Heart left ventricle (tissue), 16 donors: Measurements from ENCODE around the gene PLPPR3. TPM values are rescaled to one million over a fixed set of nuclear protein-coding genes. Genes with fewer than 3 reads are reported as not detected.

Experiments used
- ATAC-seq, 4 donors: fragments of 200-7000 bp; cut with Tn5 transposase; one replicate each; pipeline ENCODE4 v1.9.1; 2020 to 2022; ENCODE audit warnings: moderate library complexity in 4 of 4, mild to moderate bottlenecking in 3 of 4, moderate number of reproducible peaks in 1 of 4
- DNase-seq, 5 donors: peaks; one replicate each; pipeline ENCODE4 v3.0.0-alpha.2; 2020
- H3K27ac ChIP-seq, 12 donors: fragments of 200-600 bp; sonication (generic) in 4 of 12; one replicate each; pipeline versions ENCODE4 v1.5.0 to v1.8.0; 2016 to 2022; ENCODE audit warnings: mild to moderate bottlenecking in 2 of 12
- H3K27me3 ChIP-seq, 9 donors: fragments of 200-600 bp; sonication (generic) in 2 of 9; one replicate each; pipeline versions ENCODE4 v1.5.1 to v1.8.0; 2016 to 2022; ENCODE audit warnings: mild to moderate bottlenecking in 3 of 9
- H3K36me3 ChIP-seq, 9 donors: fragments of 200-600 bp; sonication (generic) in 2 of 9; one replicate each; pipeline versions ENCODE4 v1.5.0 to v1.8.0; 2018 to 2022; ENCODE audit warnings: mild to moderate bottlenecking in 2 of 9
- H3K4me1 ChIP-seq, 12 donors: fragments of 200-600 bp; sonication (generic) in 4 of 12; one replicate each; pipeline versions ENCODE4 v1.5.0 to v1.8.0; 2016 to 2022; ENCODE audit warnings: mild to moderate bottlenecking in 3 of 12
- H3K4me3 ChIP-seq, 12 donors: fragments of 200-600 bp; sonication (generic) in 4 of 12; one replicate each; pipeline versions ENCODE4 v1.5.0 to v1.8.0; 2017 to 2022; ENCODE audit warnings: mild to moderate bottlenecking in 9 of 12, moderate library complexity in 4 of 12
- H3K9me3 ChIP-seq, 12 donors: fragments of 200-600 bp; sonication (generic) in 4 of 12; one replicate each; pipeline versions ENCODE4 v1.5.0 to v1.8.0; 2016 to 2022; ENCODE audit warnings: mild to moderate bottlenecking in 1 of 12
- POLR2A ChIP-seq, 2 donors: fragments of 450-650 bp; IDR thresholded peaks; one replicate each; pipeline ENCODE4 v1.6.1; 2017; ENCODE audit warnings: antibody characterized with exemption in 2 of 2, mild to moderate bottlenecking in 2 of 2, moderate library complexity in 2 of 2
- whole genome bisulfite sequencing, 4 donors: extraction: QIAGEN DNeasy Blood & Tissue Kit in 2 of 4; methylation state at CpG; one replicate each; pipeline versions ENCODE4 v1.1.5 to v1.1.7; 2013 to 2018; 5-methylcytosine and 5-hydroxymethylcytosine counted together
- intact Hi-C, 10 donors: fragments of 100-400 bp; cut with DNase I; formaldehyde crosslinking; loops; one replicate each; pipeline versions ENCODE4 v1.11.1 to v1.14.2; 2022
- polyA plus RNA-seq, 2 donors: library from polyadenylated mRNA; stranded (reverse); fragments of 200-250 nt; gene quantifications; one replicate each; pipeline ENCODE4 v1.2.3, GENCODE V29; 2013
- total RNA-seq, 9 donors: library from RNA; depleted of rRNA in 2 of 9; stranded (reverse); fragments of >200 nt in 2 of 9; fragmentation: NEBNext Ultra II Directional in 3 of 9; extraction: Animal tissue kit (Norgen Biotek cat#: 25700) in 3 of 9; gene quantifications; one replicate each; pipeline versions ENCODE4 v1.1.0 to v1.2.4, GENCODE V29; 2016 to 2023
- TF ChIP-seq, protein P1 (sequence below), 12 donors: fragments of 200-600 bp; sonication (generic) in 4 of 12; IDR thresholded peaks; one replicate each; pipeline versions ENCODE4 v1.5.0 to v1.8.0; 2018 to 2022; ENCODE audit warnings: antibody characterized with exemption in 12 of 12, mild to moderate bottlenecking in 5 of 12
- donor health status: ischemic (EF 13 %, LVEDD 7.1; RV severe dilation, severe dysfunction).
- donor health status: healthy with polysubstance abuse.
- donor health status: DM: no; HTN: yes; CAD: no.
- donor health status: DM: no; HTN: no; CAD: no.
- donor health status: ischemic (EF 25% LVEDD 6.9; RV normal size, moderate dysfunction).
- donor health status: ischemic (EF 25% LVEDD 5.7; RV mildly dilated, moderate dysfunction).
- donor health status: healthy.
- donor health status: DM: yes; HTN: yes; CAD: no.
- donor health status: ischemic (EF 35%, LVEDD 5.7; RV mildly dilated, moderate dysfunction).
- donor health status: nonischemic (EF 11% LVEDD 7.7; RV severe dilation, severe dysfunction).
- donor health status: DM: yes; HTN: yes; CAD: no.
- donor health status: PGD.
- donor health status: ischemic (EF 29% LVEDD 5.4; RV normal size, mild dysfunction).
- donor health status: nonischemic (EF 23%, LVEDD 6.1; RV moderate dilation, normal function).

PLPPR3 gene
- total and polyA plus RNA-seq, 11 donors: 0.10 to 0.50 (median 0.14) TPM; not detected in 8

DNA sequence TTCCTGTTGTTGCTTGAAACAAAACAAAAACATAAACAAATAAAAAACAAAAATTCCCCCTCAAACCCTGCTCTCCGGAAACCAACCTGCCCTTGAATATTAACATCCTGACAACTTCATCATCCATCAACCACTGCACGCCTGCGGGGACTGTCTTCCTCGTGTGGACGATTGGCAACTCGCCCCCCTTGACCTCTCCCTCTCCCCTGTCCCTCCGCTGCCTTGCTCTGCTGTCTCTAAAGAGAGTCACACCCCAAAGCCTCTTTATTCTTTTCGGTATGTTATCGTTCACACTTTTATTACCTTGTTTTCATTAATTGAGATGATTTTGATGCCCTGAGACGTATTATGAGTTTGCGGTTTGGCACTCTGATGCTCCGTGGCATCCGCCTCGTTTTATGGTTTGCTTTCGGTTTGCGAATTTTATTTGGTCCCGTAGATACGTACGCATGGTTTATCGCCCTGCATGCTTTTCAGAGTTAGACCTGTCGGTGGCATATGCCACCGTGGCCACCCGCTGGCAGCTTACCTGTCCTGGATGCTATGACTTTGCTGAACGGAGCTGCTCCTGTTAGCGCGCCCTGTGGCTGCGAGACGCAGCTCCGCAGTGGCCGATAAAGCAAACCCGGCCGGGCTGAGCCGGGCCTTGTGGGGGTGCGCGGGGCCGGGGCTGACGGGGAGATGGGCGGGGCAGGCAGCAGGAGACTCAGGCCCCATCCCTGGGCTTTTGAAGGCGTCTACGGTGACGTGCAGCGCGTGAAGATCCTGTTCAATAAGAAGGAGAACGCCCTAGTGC lies 13.9 kb downstream of the PLPPR3 start:
- Histone ChIP-seq H3K4me3 (no peak overlapping the region), H3K27me3 (no peaks in the 10 kb centered on the region), H3K4me1 (peaks cover 2 to 29% (median 16%) of the 10 kb centered on the region in 12 donors), H3K27ac (no peak overlapping the region), H3K36me3 (peaks cover 15 to 95% (median 91%) of the 10 kb centered on the region in 9 donors), H3K9me3 (no peaks in the 10 kb centered on the region)
- 90 to 91% (median 91%) methylated on average over 32 to 44 of the region's 44 CpGs for WGBS, 4 donors
- DNase-seq: peak in 1 of 5 donors; percentile 17
- TF ChIP-seq POLR2A (IDR thresholded peaks at IDR 0.05): no peak
- TF ChIP-seq, protein P1, sequence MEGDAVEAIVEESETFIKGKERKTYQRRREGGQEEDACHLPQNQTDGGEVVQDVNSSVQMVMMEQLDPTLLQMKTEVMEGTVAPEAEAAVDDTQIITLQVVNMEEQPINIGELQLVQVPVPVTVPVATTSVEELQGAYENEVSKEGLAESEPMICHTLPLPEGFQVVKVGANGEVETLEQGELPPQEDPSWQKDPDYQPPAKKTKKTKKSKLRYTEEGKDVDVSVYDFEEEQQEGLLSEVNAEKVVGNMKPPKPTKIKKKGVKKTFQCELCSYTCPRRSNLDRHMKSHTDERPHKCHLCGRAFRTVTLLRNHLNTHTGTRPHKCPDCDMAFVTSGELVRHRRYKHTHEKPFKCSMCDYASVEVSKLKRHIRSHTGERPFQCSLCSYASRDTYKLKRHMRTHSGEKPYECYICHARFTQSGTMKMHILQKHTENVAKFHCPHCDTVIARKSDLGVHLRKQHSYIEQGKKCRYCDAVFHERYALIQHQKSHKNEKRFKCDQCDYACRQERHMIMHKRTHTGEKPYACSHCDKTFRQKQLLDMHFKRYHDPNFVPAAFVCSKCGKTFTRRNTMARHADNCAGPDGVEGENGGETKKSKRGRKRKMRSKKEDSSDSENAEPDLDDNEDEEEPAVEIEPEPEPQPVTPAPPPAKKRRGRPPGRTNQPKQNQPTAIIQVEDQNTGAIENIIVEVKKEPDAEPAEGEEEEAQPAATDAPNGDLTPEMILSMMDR (IDR thresholded peaks at IDR 0.05): no peak
- intact Hi-C loops: no loop called here
- ATAC-seq: no peak

DNA sequence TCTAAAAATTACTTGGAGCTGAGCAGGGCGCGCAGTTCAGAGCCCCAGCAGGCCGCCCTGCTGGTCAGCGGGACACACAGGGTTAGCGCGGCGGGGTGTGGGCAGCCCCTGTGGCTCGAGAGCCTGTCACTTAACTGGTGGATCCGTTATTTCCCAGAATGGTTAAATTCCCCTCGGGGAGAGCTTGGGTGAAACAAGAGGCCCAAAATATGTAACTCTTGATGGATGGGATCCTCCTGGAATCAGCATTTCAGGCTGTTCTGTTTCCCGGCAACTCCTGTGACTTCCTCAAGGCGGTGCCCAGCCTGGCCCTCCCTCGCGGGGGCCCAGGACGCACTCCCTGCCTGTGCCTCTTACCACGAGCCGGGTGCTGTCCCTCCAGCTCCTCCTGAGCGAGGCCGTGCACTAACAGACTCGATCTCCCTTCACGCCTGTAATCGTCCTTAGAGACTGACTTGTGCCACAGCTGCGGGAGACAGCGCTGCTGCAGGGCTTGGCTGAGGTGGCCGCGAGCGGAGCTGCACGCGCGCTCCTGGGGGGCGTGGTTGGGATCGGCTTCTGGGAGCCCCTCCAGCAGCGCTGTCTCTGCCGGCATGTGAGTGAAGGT lies 14.8 kb downstream of the PLPPR3 start:
- Histone ChIP-seq H3K4me1 (peaks cover 8 to 38% (median 25%) of the 10 kb centered on the region in 12 donors), H3K36me3 (peaks cover 15 to 98% (median 85%) of the 10 kb centered on the region in 9 donors), H3K27me3 (no peaks in the 10 kb centered on the region), H3K27ac (no peak overlapping the region), H3K9me3 (no peaks in the 10 kb centered on the region), H3K4me3 (no peak overlapping the region)
- WGBS, 4 donors: 84 to 89% (median 86%) methylated on average over 32 to 34 of the region's 34 CpGs
- TF ChIP-seq, protein P1 (IDR thresholded peaks at IDR 0.05): no peak
- no peak for TF ChIP-seq POLR2A (IDR thresholded peaks at IDR 0.05)
- no peak for ATAC-seq
- peak in 1 of 5 donors; percentile 17 for DNase-seq
- intact Hi-C loops: no loop called here

DNA sequence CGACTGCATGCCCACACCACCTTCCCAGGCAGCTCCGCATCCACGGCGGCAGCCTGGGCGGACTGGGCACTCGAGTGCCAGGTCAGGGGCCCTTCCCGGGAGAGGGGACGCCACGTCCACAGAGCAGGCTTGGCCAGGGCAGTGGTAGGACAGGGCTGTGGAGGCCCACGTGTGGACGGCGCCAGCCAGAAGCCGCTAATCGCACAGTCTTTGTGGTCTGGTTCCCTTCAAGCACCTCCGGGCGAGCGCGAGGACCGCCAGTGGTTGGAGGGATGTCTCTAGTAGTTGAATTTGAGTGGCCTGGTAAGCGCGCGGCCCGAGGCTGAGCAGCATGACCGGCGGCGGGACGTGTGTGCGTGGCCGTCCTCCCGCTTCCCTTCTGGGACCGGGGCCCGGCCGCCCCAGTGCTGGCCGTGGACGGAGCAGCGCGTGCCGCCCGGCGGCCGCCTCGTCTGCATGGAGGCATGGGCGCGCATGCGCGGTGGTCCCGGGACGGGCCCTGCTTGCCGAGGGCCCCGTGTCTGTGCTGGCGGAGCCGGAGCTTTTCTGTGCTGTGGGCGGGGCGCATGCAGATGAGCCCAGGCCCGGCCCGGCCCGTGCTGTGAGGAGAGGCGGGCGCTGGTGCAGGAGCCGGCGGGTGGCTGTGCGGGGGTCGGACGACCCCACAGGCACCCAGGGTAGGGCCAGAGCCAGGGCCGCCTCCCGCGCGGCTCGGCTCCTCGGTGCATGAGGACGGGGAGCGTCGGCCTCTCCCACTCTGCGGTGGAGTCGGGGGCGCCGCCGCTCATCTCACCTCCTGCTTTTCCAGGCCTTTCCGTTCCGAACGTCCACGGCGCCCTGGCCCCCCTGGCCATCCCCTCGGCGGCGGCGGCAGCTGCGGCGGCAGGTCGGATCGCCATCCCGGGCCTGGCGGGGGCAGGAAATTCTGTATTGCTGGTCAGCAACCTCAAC lies 15.9 kb downstream of the PLPPR3 start:
- H3K36me3 ChIP-seq: peaks cover 15 to 98% (median 75%) of the 10 kb centered on the region in 9 donors
- no peaks in the 10 kb centered on the region for H3K27me3 ChIP-seq
- DNase-seq (peak in 1 of 5 donors; percentile 19), ATAC-seq (no peak)
- H3K4me3 ChIP-seq: no peak overlapping the region
- TF ChIP-seq, protein P1 (IDR thresholded peaks at IDR 0.05): no peak
- no peak for TF ChIP-seq POLR2A (IDR thresholded peaks at IDR 0.05)
- H3K27ac ChIP-seq: no peak overlapping the region
- WGBS, 4 donors: 89 to 90% (median 89%) methylated on average over 46 to 93 of the region's 93 CpGs
- H3K9me3 ChIP-seq: no peaks in the 10 kb centered on the region
- H3K4me1 ChIP-seq: peaks cover 15 to 48% (median 35%) of the 10 kb centered on the region in 12 donors
- intact Hi-C loops: no loop called here
